ENCODE results near the gene COA3.

DNA sequence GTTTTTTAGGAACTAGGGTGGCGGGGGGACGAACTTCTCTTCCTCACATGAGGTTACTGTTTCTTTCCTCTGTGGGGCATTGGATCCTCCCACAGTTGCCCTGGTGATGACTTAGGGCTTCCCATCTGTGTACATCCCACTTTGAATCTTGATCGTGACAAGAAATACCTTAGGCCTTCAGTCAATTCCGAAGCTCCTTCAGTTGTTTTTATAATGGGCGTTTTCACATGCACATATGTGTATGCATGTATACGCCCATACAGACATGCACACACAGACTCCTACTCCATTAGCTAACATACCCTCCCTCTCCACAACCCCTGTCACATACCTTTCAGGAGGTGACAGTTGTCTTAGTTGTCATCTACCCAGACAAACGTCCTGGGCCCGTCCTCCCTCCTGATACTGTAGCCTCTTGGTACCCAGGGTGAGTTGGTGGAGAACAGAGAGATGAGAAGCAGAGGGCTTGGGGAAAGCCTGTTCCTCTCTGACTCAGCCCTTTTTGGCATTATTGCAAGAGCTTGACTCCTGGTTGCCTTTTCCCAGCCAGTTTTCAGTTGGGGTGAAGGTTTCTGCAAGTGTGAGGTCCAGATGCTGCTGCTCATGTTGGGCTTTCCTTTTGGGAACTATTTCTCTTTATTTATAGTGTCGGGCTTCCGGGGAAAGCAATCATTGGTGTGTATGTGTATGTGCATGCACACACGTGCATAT lies 43.6 kb upstream of the COA3 start:
- TF ChIP-seq CTCF (IDR thresholded peaks at IDR 0.05) (no peak), POLR2A (IDR thresholded peaks at IDR 0.05) (no peak)
